HepG2 (cell line): Measurements from ENCODE around the gene TEKT3. TPM values are rescaled to one million over a fixed set of nuclear protein-coding genes. Genes with fewer than 3 reads are reported as not detected.

Experiments
- ATAC-seq: fragments of 200-7000 bp; cut with Tn5 transposase; 3 replicates; pipeline ENCODE4 v1.9.1; 2020; ENCODE audit warnings: mild to moderate bottlenecking, moderate library complexity
- BruUV-seq: library from RNA; stranded (reverse); fragments of 400-500 nt; replicated peaks from 2 replicates; lab custom pipeline; 2021; lab: Mats Ljungman, UMichigan
- CTCF ChIA-PET: fragments of 300-600 bp; formaldehyde crosslinking; extraction: SDS; loops from one replicate; lab custom pipeline; 2021; ENCODE audit warnings: low total read pairs, inconsistent platforms, low intra/inter-chr PET ratio; lab: Yijun Ruan, JAX
- POLR2A ChIA-PET: fragments of 350-600 bp; sonication (Branson Sonifier 250); formaldehyde crosslinking; loops from one replicate; lab custom pipeline; 2020; ENCODE audit warnings: antibody characterized with exemption, inconsistent platforms; lab: Yijun Ruan, JAX
- DNase-seq: peaks from one replicate; pipeline ENCODE4 v3.0.0-alpha.2; 2015; ENCODE audit warnings: low spot score
- FAIRE-seq: peaks from 3 replicates; lab custom pipeline; 2011; peaks lifted over from hg19 to GRCh38; lab: Jason Lieb, UNC
- H2AFZ ChIP-seq: one replicate; pipeline ENCODE4 v1.6.1; 2011; ENCODE audit warnings: low read length, inconsistent platforms
- H3K27ac ChIP-seq: fragments of 300-600 bp; 3 replicates; pipeline ENCODE4 v1.8.0; 2011; ENCODE audit warnings: mixed run types, mild to moderate bottlenecking, mixed read lengths, low read length, inconsistent platforms; ENCODE audit not compliant: insufficient read depth; ENCODE audit errors: extremely low read length
- H3K27me3 ChIP-seq, 2 experiments: fragments of 200-600 bp in 1 of 2; 2 replicates in 1 of 2; 3 replicates in 1 of 2; pipeline versions ENCODE4 v1.6.0 to v1.8.0; 2011; ENCODE audit warnings: low read length in 2 of 2, mild to moderate bottlenecking in 2 of 2, moderate library complexity in 2 of 2, inconsistent platforms in 1 of 2; ENCODE audit not compliant: insufficient read depth in 2 of 2, control insufficient read depth in 1 of 2
- H3K36me3 ChIP-seq, 2 experiments: fragments of 200-600 bp in 1 of 2; replicated peaks in 1 of 2; 2 replicates in 1 of 2; 3 replicates in 1 of 2; pipeline versions ENCODE4 v1.5.1 to v1.8.0; 2011; ENCODE audit warnings: low read length in 2 of 2, inconsistent platforms in 1 of 2; ENCODE audit not compliant: insufficient read depth in 2 of 2, control insufficient read depth in 1 of 2
- H3K4me1 ChIP-seq: 2 replicates; pipeline ENCODE4 v1.5.1; 2012; ENCODE audit warnings: low read length, inconsistent platforms; ENCODE audit not compliant: insufficient read depth
- H3K4me2 ChIP-seq: 2 replicates; pipeline ENCODE4 v1.6.0; 2011; ENCODE audit warnings: low read depth, low read length, inconsistent platforms
- H3K4me3 ChIP-seq, 3 experiments: fragments of 200-600 bp in 1 of 3; sonication (generic), shearing (Covaris generic) in 1 of 3; replicated peaks in 1 of 3; 2 replicates each; pipeline ENCODE4 v1.5.1; 2011 to 2016; ENCODE audit warnings: low read length in 3 of 3, inconsistent platforms in 2 of 3, low read depth in 2 of 3, mild to moderate bottlenecking in 2 of 3, control low read depth in 1 of 3, mixed read lengths in 1 of 3; ENCODE audit not compliant: insufficient read depth in 1 of 3
- H3K79me2 ChIP-seq: one replicate; pipeline ENCODE4 v1.6.1; 2011; ENCODE audit warnings: low read length, inconsistent platforms; ENCODE audit not compliant: insufficient read depth
- H3K9ac ChIP-seq: 2 replicates; pipeline ENCODE4 v1.6.0; 2011; ENCODE audit warnings: mild to moderate bottlenecking, low read depth, low read length, inconsistent platforms; ENCODE audit not compliant: insufficient read depth
- H3K9me3 ChIP-seq: 2 replicates; pipeline ENCODE4 v1.5.1; 2012; ENCODE audit warnings: mild to moderate bottlenecking, low read length
- H4K20me1 ChIP-seq: 2 replicates; pipeline ENCODE4 v1.6.0; 2011; ENCODE audit warnings: inconsistent platforms, mild to moderate bottlenecking, low read length, moderate library complexity; ENCODE audit not compliant: insufficient read depth
- ERF ChIP-seq: IDR thresholded peaks from 2 replicates; pipeline ENCODE4 v1.6.1; 2018; ENCODE audit warnings: missing biosample characterization, missing genetic modification reagents
- FOXA1 ChIP-seq, 2 experiments: fragments of 450-650 bp in 1 of 2; sonication (generic) in 1 of 2; formaldehyde crosslinking in 1 of 2; IDR thresholded peaks; 2 replicates each; pipeline versions ENCODE4 v1.4.0 to v1.6.1; 2016 to 2020; ENCODE audit warnings: missing genetic modification reagents in 1 of 2
- MYC ChIP-seq: sonication (generic); formaldehyde crosslinking; IDR thresholded peaks from 2 replicates; pipeline ENCODE4 v1.9.0; 2021; ENCODE audit warnings: missing genetic modification reagents, borderline replicate concordance
- NPAS2 ChIP-seq: sonication (generic); formaldehyde crosslinking; IDR thresholded peaks from 2 replicates; pipeline ENCODE4 v1.8.0; 2022; ENCODE audit warnings: mild to moderate bottlenecking, missing genetic modification reagents, borderline replicate concordance
- RBM39 ChIP-seq: fragments of 200-400 bp; formaldehyde crosslinking; IDR thresholded peaks from one replicate; pipeline ENCODE4 v1.6.1; 2018; ENCODE audit warnings: antibody characterized with exemption, mild to moderate bottlenecking, low read depth, low read length; ENCODE audit not compliant: poor library complexity, severe bottlenecking
- ZNF138 ChIP-seq: sonication (generic); formaldehyde crosslinking; IDR thresholded peaks from 2 replicates; pipeline ENCODE4 v1.5.0; 2020; ENCODE audit warnings: mild to moderate bottlenecking, low read depth, missing genetic modification reagents
- ZNF784 ChIP-seq: sonication (generic); formaldehyde crosslinking; IDR thresholded peaks from 2 replicates; pipeline ENCODE4 v1.5.1; 2020; ENCODE audit warnings: missing genetic modification reagents, mild to moderate bottlenecking, borderline replicate concordance
- ZNF883 ChIP-seq: sonication (generic); formaldehyde crosslinking; IDR thresholded peaks from 2 replicates; pipeline ENCODE4 v1.5.1; 2020; ENCODE audit warnings: mild to moderate bottlenecking, missing genetic modification reagents; ENCODE audit errors: not compliant biosample characterization
- WGBS: methylation state at CpG from one replicate; pipeline ENCODE4 v1.1.6; 2017; ENCODE audit warnings: low lambda C conversion rate; 5-methylcytosine and 5-hydroxymethylcytosine counted together
- in situ Hi-C: cut with HindIII; loops from 2 replicates; pipeline ENCODE4 v1.10.0; 2017; ENCODE audit warnings: low pct_unique_long_range_greater_than_20kb; ENCODE audit not compliant: extremely low pct_ligation_motif_present
- intact Hi-C: fragments of 100-400 bp; cut with micrococcal nuclease; formaldehyde crosslinking; loops from one replicate; pipeline ENCODE4 v1.10.0; 2022; ENCODE audit not compliant: unreplicated experiment
- polyA plus RNA-seq, 8 experiments: library from polyadenylated mRNA; depleted of rRNA in 3 of 8; stranded (reverse) in 7 of 8; unstranded in 1 of 8; fragments of >200 nt; fragmentation: Illumina TruSeq in 4 of 8; extraction: Trizol in 4 of 8; gene quantifications; 2 replicates each; pipeline versions ENCODE4 v1.2.1 to v1.2.3, GENCODE V29; 2011 to 2016; ENCODE audit warnings: low read depth in 4 of 8, missing spikeins in 1 of 8, mixed read lengths in 1 of 8; ENCODE audit not compliant: insufficient read depth in 1 of 8
- total RNA-seq, 5 experiments: library from RNA; depleted of rRNA; stranded (reverse); fragments of >200 nt; fragmentation: Illumina TruSeq; extraction: Trizol; gene quantifications; 2 replicates each; pipeline ENCODE4 v1.2.3, GENCODE V29; 2016; ENCODE audit warnings: low read depth in 1 of 5
- TF ChIP-seq, protein P1 (sequence below): sonication (generic); formaldehyde crosslinking; IDR thresholded peaks from 2 replicates; pipeline ENCODE4 v1.4.0; 2020; ENCODE audit warnings: missing genetic modification reagents

The TEKT3 gene
- total and polyA plus RNA-seq, 2 of the 13 experiments (the other 11 are each of a cell fraction or from before 2014, with no cell fraction given): 0.58 to 0.82 TPM

- no peak for TF ChIP-seq ZNF138
- TF ChIP-seq, protein P1, sequence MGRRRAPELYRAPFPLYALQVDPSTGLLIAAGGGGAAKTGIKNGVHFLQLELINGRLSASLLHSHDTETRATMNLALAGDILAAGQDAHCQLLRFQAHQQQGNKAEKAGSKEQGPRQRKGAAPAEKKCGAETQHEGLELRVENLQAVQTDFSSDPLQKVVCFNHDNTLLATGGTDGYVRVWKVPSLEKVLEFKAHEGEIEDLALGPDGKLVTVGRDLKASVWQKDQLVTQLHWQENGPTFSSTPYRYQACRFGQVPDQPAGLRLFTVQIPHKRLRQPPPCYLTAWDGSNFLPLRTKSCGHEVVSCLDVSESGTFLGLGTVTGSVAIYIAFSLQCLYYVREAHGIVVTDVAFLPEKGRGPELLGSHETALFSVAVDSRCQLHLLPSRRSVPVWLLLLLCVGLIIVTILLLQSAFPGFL (CRISPR knock-in tag): no peak
- TF ChIP-seq MYC (CRISPR knock-in tag): no peak
- TF ChIP-seq FOXA1 (IDR thresholded peaks at IDR 0.05): no peak
- no peak for TF ChIP-seq FOXA1 (CRISPR knock-in tag; IDR thresholded peaks at IDR 0.05)
- TF ChIP-seq NPAS2 (CRISPR knock-in tag): no peak
- TF ChIP-seq RBM39: no peak
- TF ChIP-seq, all 625 proteins: peak for 0
These were observed 72.9 kb downstream of the TEKT3 start (continued) for GRCh38 chr17:15268461-15268860.

GRCh38 chr17:15267996-15268395, 73.4 kb downstream of the TEKT3 start:
- no peaks in the 10 kb centered on the region for H3K36me3 ChIP-seq
- no peak overlapping the region for H3K4me2 ChIP-seq
- in situ Hi-C loops: no loop called here
- TF ChIP-seq ZNF883 (no peak), ZNF784 (CRISPR knock-in tag) (no peak), ERF (CRISPR knock-in tag) (no peak)
- FAIRE-seq (no peak), ATAC-seq (no peak), DNase-seq (no peak)
- POLR2A ChIA-PET: no interaction called here
- peaks cover 9% of the 10 kb centered on the region for H3K4me1 ChIP-seq
- no peaks in the 10 kb centered on the region for H3K79me2 ChIP-seq
- no peak overlapping the region for H3K9ac ChIP-seq
- CTCF ChIA-PET: no interaction called here
- H3K27me3 ChIP-seq: peaks cover 8 to 45% of the 10 kb centered on the region in 2 experiments
- H2AFZ ChIP-seq: no peak overlapping the region
- BruUV-seq: no TSS peak
- no peak overlapping the region for H3K27ac ChIP-seq
- 12% methylated on average over 3 of the region's 3 CpGs for WGBS
- no peak overlapping the region for H3K4me3 ChIP-seq
- no peaks in the 10 kb centered on the region for H4K20me1 ChIP-seq
- no peaks in the 10 kb centered on the region for H3K9me3 ChIP-seq
- intact Hi-C loops: loop anchor here (10.0 kb wide), 1 partner anchor 107 kb away; no protein-coding TSS in a partner anchor
